H1 (cell line): Measurements from ENCODE around the gene HORMAD2. TPM values are rescaled to one million over a fixed set of nuclear protein-coding genes. Genes with fewer than 3 reads are reported as not detected.

Source experiments
- CTCF ChIA-PET: fragments of 300-600 bp; sonication (Branson Sonifier 250); formaldehyde crosslinking; loops from one replicate; lab custom pipeline; 2021; ENCODE audit not compliant: partially characterized antibody; lab: Charles Lee
- POLR2A ChIA-PET: fragments of 300-600 bp; sonication (Branson Sonifier 250); formaldehyde crosslinking; loops from one replicate; lab custom pipeline; 2021; ENCODE audit warnings: inconsistent platforms; ENCODE audit not compliant: partially characterized antibody; lab: Charles Lee
- DNase-seq, 2 experiments: peaks; one replicate each; pipeline versions ENCODE4 v3.0.0 to v3.0.0-alpha.2; 2010 to 2022; ENCODE audit warnings: low spot score in 2 of 2, low read depth in 1 of 2, mixed read lengths in 1 of 2
- FAIRE-seq: peaks from 2 replicates; lab custom pipeline; 2011; peaks lifted over from hg19 to GRCh38; lab: Jason Lieb, UNC
- H2AFZ ChIP-seq: 2 replicates; pipeline ENCODE4 v1.8.1; 2012; ENCODE audit warnings: low read length, inconsistent platforms
- H2AK5ac ChIP-seq: 2 replicates; pipeline ENCODE4 v1.6.1; 2013; ENCODE audit warnings: low read depth, low read length
- H2BK120ac ChIP-seq: replicated peaks from 2 replicates; pipeline ENCODE3; 2013; ENCODE audit warnings: low read depth, low read length, inconsistent platforms
- H2BK12ac ChIP-seq: 2 replicates; pipeline ENCODE4 v1.6.1; 2013; ENCODE audit warnings: low read depth, low read length
- H2BK15ac ChIP-seq: 2 replicates; pipeline ENCODE4 v1.6.1; 2013; ENCODE audit warnings: low read length
- H2BK20ac ChIP-seq: 2 replicates; pipeline ENCODE4 v1.6.1; 2013; ENCODE audit warnings: low read length
- H2BK5ac ChIP-seq: 2 replicates; pipeline ENCODE4 v1.6.1; 2013; ENCODE audit warnings: low read depth, low read length
- H3K14ac ChIP-seq: 2 replicates; pipeline ENCODE4 v1.6.1; 2013; ENCODE audit warnings: inconsistent platforms; ENCODE audit not compliant: insufficient read length
- H3K18ac ChIP-seq: 2 replicates; pipeline ENCODE4 v1.6.1; 2013; ENCODE audit warnings: low read length; ENCODE audit errors: extremely low read depth
- H3K23ac ChIP-seq: 2 replicates; pipeline ENCODE4 v1.6.1; 2013; ENCODE audit warnings: inconsistent platforms; ENCODE audit not compliant: insufficient read length
- H3K23me2 ChIP-seq: 2 replicates; pipeline ENCODE4 v1.6.1; 2013; ENCODE audit warnings: low read depth, low read length
- H3K27ac ChIP-seq: 2 replicates; pipeline ENCODE4 v1.6.1; 2011; ENCODE audit warnings: low read depth, low read length, inconsistent platforms
- H3K27me3 ChIP-seq, 4 experiments: replicated peaks in 1 of 4; 1 replicate in 1 of 4; 2 replicates in 3 of 4; pipeline versions ENCODE4 v1.6.1 to v1.8.1; 2011 to 2013; ENCODE audit warnings: low read length in 3 of 4, mild to moderate bottlenecking in 3 of 4, inconsistent platforms in 2 of 4, mixed read lengths in 2 of 4, moderate library complexity in 1 of 4; ENCODE audit not compliant: control insufficient read depth in 3 of 4, insufficient read depth in 3 of 4; ENCODE audit errors: extremely low read depth in 1 of 4
- H3K36me3 ChIP-seq, 4 experiments: 2 replicates each; pipeline versions ENCODE4 v1.6.1 to v1.8.1; 2011 to 2013; ENCODE audit warnings: mild to moderate bottlenecking in 4 of 4, low read length in 3 of 4, moderate library complexity in 2 of 4, control low read depth in 1 of 4, inconsistent platforms in 1 of 4; ENCODE audit not compliant: insufficient read depth in 4 of 4, control insufficient read depth in 2 of 4
- H3K4ac ChIP-seq: replicated peaks from 2 replicates; pipeline ENCODE3; 2013; ENCODE audit warnings: low read length, low read depth, mixed read lengths, inconsistent platforms; ENCODE audit not compliant: insufficient read length
- H3K4me1 ChIP-seq, 4 experiments: replicated peaks in 1 of 4; 1 replicate in 1 of 4; 2 replicates in 3 of 4; pipeline versions ENCODE4 v1.6.1 to v1.8.1; 2011 to 2013; ENCODE audit warnings: low read length in 3 of 4, inconsistent platforms in 2 of 4, mixed read lengths in 1 of 4; ENCODE audit not compliant: insufficient read depth in 4 of 4, control insufficient read depth in 3 of 4
- H3K4me2 ChIP-seq, 2 experiments: 2 replicates each; pipeline versions ENCODE4 v1.6.1 to v1.8.1; 2011 to 2013; ENCODE audit warnings: low read depth in 2 of 2, low read length in 2 of 2, control low read depth in 1 of 2, inconsistent platforms in 1 of 2, mild to moderate bottlenecking in 1 of 2; ENCODE audit not compliant: insufficient read depth in 1 of 2
- H3K4me3 ChIP-seq, 4 experiments: fragments of 200-600, 300-600 bp in 1 of 4; sonication (generic), shearing (Covaris generic), sonication (Bioruptor Twin) in 1 of 4; 2 replicates each; pipeline versions ENCODE4 v1.5.1 to v1.8.1; 2011 to 2016; ENCODE audit warnings: low read length in 4 of 4, low read depth in 3 of 4, control low read depth in 2 of 4, inconsistent platforms in 2 of 4, mild to moderate bottlenecking in 2 of 4, mixed read lengths in 1 of 4, moderate library complexity in 1 of 4; ENCODE audit not compliant: insufficient read depth in 2 of 4; ENCODE audit errors: extremely low read depth in 1 of 4
- H3K56ac ChIP-seq: replicated peaks from 2 replicates; pipeline ENCODE3; 2013; ENCODE audit warnings: low read depth, mild to moderate bottlenecking, mixed read lengths, low read length, inconsistent platforms; ENCODE audit not compliant: insufficient read length
- H3K79me1 ChIP-seq: 2 replicates; pipeline ENCODE4 v1.6.1; 2013; ENCODE audit warnings: low read depth, low read length, control low read depth
- H3K79me2 ChIP-seq, 2 experiments: 2 replicates each; pipeline versions ENCODE4 v1.6.1 to v1.8.1; 2012 to 2013; ENCODE audit warnings: low read length in 2 of 2, mild to moderate bottlenecking in 2 of 2, inconsistent platforms in 1 of 2; ENCODE audit not compliant: insufficient read depth in 2 of 2, control insufficient read depth in 1 of 2
- H3K9ac ChIP-seq, 4 experiments: replicated peaks in 1 of 4; 1 replicate in 1 of 4; 2 replicates in 3 of 4; pipeline versions ENCODE4 v1.6.1 to v1.8.1; 2011 to 2013; ENCODE audit warnings: low read depth in 3 of 4, low read length in 3 of 4, control low read depth in 2 of 4, mild to moderate bottlenecking in 2 of 4, moderate library complexity in 2 of 4, inconsistent platforms in 1 of 4; ENCODE audit errors: extremely low read depth in 1 of 4
- H3K9me3 ChIP-seq, 2 experiments: 2 replicates each; pipeline versions ENCODE4 v1.6.1 to v1.8.1; 2012 to 2013; ENCODE audit warnings: mild to moderate bottlenecking in 2 of 2, moderate library complexity in 2 of 2, control low read depth in 1 of 2, inconsistent platforms in 1 of 2, low read depth in 1 of 2, low read length in 1 of 2, mixed read lengths in 1 of 2; ENCODE audit not compliant: insufficient read depth in 2 of 2
- H4K20me1 ChIP-seq, 2 experiments: replicated peaks in 1 of 2; 2 replicates each; pipeline versions ENCODE3 to v1.8.1; 2011 to 2013; ENCODE audit warnings: inconsistent platforms in 2 of 2, low read length in 2 of 2, mild to moderate bottlenecking in 1 of 2; ENCODE audit not compliant: insufficient read depth in 2 of 2, control insufficient read depth in 1 of 2
- H4K5ac ChIP-seq: 2 replicates; pipeline ENCODE4 v1.6.1; 2013; ENCODE audit warnings: low read length, low read depth, mixed read lengths, inconsistent platforms; ENCODE audit not compliant: insufficient read length
- H4K8ac ChIP-seq: 2 replicates; pipeline ENCODE4 v1.8.0; 2013; ENCODE audit warnings: mild to moderate bottlenecking, moderate library complexity, low read length, inconsistent platforms; ENCODE audit not compliant: insufficient read depth; ENCODE audit errors: extremely low read depth
- H4K91ac ChIP-seq: replicated peaks from 2 replicates; pipeline ENCODE3; 2013; ENCODE audit warnings: low read length, mixed read lengths, inconsistent platforms; ENCODE audit not compliant: insufficient read length
- BACH1 ChIP-seq: IDR thresholded peaks from 2 replicates; pipeline ENCODE4 v1.6.1; 2012; ENCODE audit warnings: low read length, improper control_type of control experiment
- NANOG ChIP-seq: IDR thresholded peaks from 2 replicates; pipeline ENCODE4 v1.6.1; 2011; ENCODE audit warnings: low read length, low read depth, mild to moderate bottlenecking, inconsistent platforms; ENCODE audit not compliant: insufficient read depth, poor library complexity, severe bottlenecking
- polyA plus RNA-seq, 7 experiments: library from polyadenylated mRNA; depleted of rRNA in 3 of 7; stranded (reverse) in 5 of 7; unstranded in 2 of 7; fragments of >200 nt in 5 of 7; fragments of 200-250 nt in 2 of 7; gene quantifications; 1 replicate in 5 of 7; 2 replicates in 1 of 7; 4 replicates in 1 of 7; pipeline versions ENCODE4 v1.2.1 to v1.2.3, GENCODE V29; 2011 to 2013; ENCODE audit warnings: missing spikeins in 2 of 7, mixed read lengths in 2 of 7
- total RNA-seq: library from RNA; stranded (reverse); fragmentation: NEBNext Ultra II Directional; extraction: Animal tissue kit (Norgen Biotek cat#: 25700); gene quantifications from 2 replicates; pipeline ENCODE4 v1.2.1, GENCODE V29; 2021

HORMAD2 gene
- total and polyA plus RNA-seq, 2 of the 8 experiments (the other 6 are each of a cell fraction or from before 2014, with no cell fraction given), result 0.03 TPM; not detected in 1

DNA sequence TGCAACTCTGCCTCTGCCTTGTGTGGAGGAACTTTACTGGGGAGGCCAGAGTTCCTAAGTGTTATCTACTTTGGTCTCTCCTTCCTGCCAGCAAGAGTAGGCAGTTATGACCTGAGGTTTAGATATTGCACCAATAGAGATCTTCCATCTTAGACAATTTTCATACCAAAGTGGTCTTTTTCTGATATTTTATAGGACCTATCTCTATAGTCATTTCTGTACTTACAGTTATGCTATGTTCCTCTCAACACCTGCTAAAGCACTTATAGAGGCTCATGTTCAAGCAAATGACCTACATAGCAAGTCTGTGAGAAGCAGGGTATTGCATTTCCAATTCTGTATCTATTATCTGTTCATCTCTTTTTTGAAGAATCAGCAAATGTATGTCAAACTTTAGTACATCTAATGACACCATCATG is 80.8 kb downstream of the HORMAD2 start:
- Histone ChIP-seq H4K8ac (no peak overlapping the region), H2BK5ac (no peak overlapping the region), H2BK15ac (no peak overlapping the region), H3K14ac (no peak overlapping the region), H2BK120ac (no peak overlapping the region), H3K4me2 (no peak overlapping the region), H4K91ac (no peak overlapping the region), H3K4ac (no peak overlapping the region), H3K27ac (no peak overlapping the region), H3K9me3 (no peaks in the 10 kb centered on the region), H2AFZ (no peak overlapping the region), H3K36me3 (no peaks in the 10 kb centered on the region), H4K20me1 (no peaks in the 10 kb centered on the region), H3K79me2 (no peaks in the 10 kb centered on the region), H3K23me2 (no peaks in the 10 kb centered on the region), H3K27me3 (no peaks in the 10 kb centered on the region), H3K4me1 (peaks cover 0 to 3% (median under 1%) of the 10 kb centered on the region in 4 experiments; a peak in 4 of 7 replicates), H2BK20ac (no peak overlapping the region), H4K5ac (no peak overlapping the region), H3K9ac (no peak overlapping the region), H3K56ac (no peak overlapping the region), H2AK5ac (no peak overlapping the region), H3K79me1 (no peaks in the 10 kb centered on the region), H3K18ac (no peak overlapping the region), H2BK12ac (no peak overlapping the region), H3K23ac (no peak overlapping the region), H3K4me3 (no peak overlapping the region)
- POLR2A ChIA-PET, result no interaction called here
- DNase-seq (no peak), FAIRE-seq (no peak)
- CTCF ChIA-PET, result interaction anchor here (1.3 kb wide), 1 partner anchor 53 kb away, joined by 3 read pairs; no protein-coding TSS in a partner anchor
- TF ChIP-seq NANOG (no peak), BACH1 (no peak)
